SKM-1 (cell line): ENCODE measurements around the gene TMEM198.

Experiments
- DNase-seq: peaks from one replicate; lab custom pipeline; 2025; ENCODE audit not compliant: unreplicated experiment; lab: John Stamatoyannopoulos, UW

Gene TMEM198

GRCh38 chr2:219561179-219562048 lies 17.6 kb downstream of the TMEM198 start:
- no peak for DNase-seq

DNA sequence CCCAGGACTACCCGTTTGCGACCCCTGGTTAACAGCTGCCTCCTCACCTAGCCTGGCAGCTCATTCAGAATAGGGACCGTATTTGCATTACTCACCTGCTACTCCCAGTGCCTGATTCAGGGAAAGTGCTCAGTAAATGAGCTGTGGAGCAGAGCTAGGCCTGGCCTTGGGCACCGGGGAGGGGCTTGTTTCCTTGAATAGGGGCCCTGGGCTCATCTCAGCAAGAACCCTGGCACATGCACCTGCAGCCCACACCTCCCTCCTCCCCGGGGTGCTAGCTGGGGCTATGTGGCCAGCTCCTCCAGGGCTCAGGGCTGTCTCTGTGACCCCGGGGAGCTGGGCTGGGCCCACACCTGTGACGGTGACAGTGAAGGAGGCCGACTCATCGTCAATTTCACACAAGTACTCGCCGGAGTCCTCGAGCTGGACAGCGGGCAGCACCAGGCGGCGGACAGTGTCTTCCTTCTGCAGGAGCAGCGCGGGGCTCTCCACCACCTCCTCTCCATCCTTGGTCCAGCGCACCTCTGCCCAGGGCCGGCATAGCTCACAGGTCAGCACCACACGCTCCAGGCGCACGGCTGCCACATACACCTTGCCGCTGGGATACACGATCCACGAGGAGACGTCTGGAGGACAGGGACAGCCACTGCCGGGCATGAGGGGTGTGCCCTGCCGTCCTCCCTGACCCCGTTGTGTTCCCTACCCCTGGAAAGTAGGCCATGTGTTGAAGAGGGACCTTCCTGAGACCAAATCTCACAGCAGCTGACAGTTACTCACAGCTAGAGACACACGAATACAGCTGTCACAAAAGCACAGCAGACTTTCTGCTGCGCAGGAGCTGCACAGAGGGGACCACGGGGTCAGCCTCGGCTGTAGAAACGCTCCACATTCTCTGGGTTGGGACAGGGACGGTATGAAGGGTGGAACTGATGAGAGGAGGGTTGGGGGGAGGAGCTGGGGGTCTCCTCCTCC lies 18.5 kb downstream of the TMEM198 start:
- DNase-seq, result no peak

GRCh38 chr2:219563271-219563928 lies 19.6 kb downstream of the TMEM198 start:
- no peak for DNase-seq

GRCh38 chr2:219565130-219566080 lies 21.6 kb downstream of the TMEM198 start:
- DNase-seq, result no peak

DNA sequence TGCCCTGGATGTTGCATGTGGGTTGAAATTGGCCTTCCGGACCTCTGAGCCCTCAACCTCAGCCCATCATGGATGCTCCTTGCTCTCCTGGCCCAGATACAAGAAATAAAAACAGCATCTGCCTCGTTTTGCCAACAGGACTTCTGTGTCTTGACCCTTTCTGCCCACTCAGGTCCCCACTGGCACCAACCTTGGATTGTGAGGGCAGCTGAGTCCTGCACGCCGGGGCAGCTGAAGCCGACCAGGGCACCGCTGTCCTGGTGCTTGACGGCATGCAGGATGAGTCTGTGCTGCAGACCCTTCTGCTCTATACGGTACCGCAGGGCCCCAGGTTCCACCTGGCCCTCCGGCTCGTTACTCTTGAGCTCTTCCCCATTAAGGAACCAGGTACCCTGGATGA lies 22.8 kb downstream of the TMEM198 start:
- no peak for DNase-seq

GRCh38 chr2:219567131-219567530 lies 23.3 kb downstream of the TMEM198 start:
- DNase-seq, result no peak

DNA sequence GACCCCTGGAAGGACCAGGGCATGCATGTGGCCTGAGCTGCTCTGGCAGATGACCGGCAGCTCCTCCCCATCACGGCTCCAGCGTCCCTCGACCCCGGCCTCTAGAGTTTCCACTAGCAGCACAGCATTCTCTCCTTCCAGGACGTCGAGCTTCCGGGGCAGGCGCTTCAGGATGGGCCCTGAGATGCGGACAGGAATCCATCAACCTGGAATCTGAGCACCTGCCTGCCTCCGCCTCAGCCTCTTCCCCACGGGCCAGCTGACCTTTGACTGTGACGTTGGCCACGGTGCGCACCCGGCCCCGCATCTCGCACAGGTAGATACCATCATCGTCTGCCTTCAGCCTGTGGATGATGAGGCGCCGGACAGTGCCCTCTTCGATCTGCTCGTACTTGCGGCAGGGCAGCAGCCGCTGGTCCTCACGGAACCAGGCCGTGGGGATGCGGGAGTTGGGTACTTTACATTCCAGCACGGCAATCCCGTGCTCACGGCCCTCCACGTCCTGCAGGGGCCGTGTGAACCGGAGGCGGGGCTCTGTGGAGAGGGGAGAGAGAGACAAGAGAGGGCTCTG lies 24.0 kb downstream of the TMEM198 start:
- no peak for DNase-seq

DNA sequence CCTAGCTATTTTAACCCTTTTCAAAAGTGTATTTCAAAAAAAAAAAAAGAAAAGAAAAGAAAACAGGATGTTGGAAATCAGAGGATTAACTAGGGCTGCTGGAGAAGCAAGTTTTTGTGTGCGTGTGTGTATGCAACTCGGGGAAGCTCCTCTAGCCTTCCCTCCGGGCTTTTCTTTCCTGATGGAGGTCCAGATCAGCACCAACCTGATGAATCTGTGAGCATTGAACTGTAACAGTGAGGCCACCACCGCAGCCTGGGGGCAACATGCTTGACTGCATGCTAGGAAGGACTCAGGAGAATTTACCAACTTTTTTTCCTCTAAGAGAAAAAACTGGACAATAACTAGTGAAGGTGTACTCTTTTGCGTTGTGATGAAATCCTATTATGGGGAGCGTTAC lies 25.2 kb downstream of the TMEM198 start:
- no peak for DNase-seq

DNA sequence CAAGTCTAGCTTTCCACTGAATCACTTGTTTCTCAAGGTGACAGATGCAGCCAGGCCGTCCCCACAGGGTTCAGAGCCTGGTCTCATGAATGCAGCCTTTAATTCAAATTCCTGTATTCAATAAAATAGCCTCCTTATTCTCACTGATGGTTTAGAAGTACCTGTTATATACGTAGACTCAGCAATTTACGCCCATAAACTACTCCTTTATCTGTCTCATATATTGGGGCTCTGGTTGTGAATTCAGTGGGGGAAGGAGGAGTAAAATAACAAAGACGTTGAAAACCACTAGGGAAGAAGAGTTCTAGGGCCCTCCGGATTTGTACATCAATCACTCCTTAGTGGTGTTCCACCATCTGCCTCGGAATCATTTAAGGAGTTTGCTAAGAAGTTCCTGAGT lies 25.8 kb downstream of the TMEM198 start:
- DNase-seq, result no peak

GRCh38 chr2:219570194-219570923 lies 26.5 kb downstream of the TMEM198 start:
- DNase-seq, result no peak

GRCh38 chr2:219570924-219571310 lies 27.1 kb downstream of the TMEM198 start:
- no peak for DNase-seq

GRCh38 chr2:219571311-219572236 lies 27.7 kb downstream of the TMEM198 start, which contains the start of gene OBSL1:
Gene OBSL1, minus strand, starts transcription at chr2:219571539. Its CDS starts 307 bp downstream, at chr2:219571232.
- peak; percentile 29 for DNase-seq

DNA sequence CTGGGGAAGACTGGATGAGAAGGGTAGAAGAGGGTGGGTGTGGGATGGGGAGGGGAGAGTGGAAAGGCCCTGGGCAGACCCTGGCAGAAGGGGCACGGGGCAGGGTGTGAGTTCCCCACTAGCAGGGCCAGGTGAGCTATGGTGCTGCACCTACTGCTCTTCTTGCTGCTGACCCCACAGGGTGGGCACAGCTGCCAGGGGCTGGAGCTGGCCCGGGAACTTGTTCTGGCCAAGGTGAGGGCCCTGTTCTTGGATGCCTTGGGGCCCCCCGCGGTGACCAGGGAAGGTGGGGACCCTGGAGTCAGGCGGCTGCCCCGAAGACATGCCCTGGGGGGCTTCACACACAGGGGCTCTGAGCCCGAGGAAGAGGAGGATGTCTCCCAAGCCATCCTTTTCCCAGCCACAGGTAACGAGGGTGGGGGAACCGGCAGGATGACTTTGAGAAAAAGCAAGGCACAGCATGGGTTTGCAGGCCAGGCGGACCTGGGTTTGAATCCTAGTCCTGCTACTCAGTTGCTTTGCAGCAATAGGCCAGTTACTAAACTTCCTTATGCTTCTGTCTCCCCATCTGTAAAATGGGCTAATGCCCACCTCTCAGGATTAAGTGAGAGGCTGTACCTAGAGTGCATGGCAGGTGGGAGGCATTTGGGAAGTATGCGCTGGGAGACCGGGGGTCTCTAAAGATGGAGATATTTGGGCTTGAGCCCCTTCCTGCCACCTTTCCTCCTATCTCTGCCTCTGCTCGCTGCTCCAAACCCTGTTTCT lies 28.6 kb downstream of the TMEM198 start, which contains the start of gene INHA:
TSS of gene INHA (plus strand) at position 74 of the 765 bp plus-strand sequence. CDS start at position 139, 65 bp downstream.
- DNase-seq, result no peak

DNA sequence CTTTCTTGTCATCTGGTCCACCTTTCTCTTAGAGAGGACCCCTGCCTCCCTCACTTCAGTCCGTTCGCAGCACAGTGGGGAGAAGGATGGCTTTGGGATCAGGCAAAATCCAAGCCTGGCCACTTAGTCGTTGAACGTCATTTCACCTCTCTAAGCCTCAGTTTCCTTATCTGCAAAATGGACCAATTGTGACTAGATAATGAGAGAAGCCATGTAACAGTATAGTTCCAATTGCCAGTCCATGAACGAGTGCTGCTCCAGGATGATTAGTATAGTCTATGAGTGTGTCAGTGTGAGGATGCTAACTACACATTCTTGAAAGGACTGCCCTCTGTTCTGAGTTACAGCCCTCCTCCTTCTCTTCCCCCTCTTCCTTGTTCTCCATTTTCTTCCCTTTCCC lies 29.3 kb downstream of the TMEM198 start:
- DNase-seq, result peak; percentile 81

DNA sequence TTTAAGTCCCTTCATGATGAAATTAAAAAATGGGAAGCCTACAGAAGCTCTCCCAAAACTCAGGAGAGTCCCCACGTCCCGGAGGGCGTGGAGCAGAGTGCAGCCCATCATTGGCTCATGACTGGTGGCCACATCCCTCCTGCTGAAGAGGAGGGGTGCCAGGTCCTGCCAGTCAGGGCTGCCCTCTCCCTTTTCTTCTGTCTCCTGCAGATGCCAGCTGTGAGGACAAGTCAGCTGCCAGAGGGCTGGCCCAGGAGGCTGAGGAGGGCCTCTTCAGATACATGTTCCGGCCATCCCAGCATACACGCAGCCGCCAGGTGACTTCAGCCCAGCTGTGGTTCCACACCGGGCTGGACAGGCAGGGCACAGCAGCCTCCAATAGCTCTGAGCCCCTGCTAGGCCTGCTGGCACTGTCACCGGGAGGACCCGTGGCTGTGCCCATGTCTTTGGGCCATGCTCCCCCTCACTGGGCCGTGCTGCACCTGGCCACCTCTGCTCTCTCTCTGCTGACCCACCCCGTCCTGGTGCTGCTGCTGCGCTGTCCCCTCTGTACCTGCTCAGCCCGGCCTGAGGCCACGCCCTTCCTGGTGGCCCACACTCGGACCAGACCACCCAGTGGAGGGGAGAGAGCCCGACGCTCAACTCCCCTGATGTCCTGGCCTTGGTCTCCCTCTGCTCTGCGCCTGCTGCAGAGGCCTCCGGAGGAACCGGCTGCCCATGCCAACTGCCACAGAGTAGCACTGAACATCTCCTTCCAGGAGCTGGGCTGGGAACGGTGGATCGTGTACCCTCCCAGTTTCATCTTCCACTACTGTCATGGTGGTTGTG lies 30.9 kb downstream of the TMEM198 start:
- no peak for DNase-seq
